Stimulated activated naive B cell treated with anti-CD40 and anti-IgM and Interleukin-4, amounts not matched to agents 10 μg/mL and 1 μg/mL and 100 μg/mL, for 72 hours (primary cell): ENCODE data around the gene ANKRD53.
A peak's percentile ranks its signal among the peaks of the same experiment; 100 is the strongest.

Experiments
- ATAC-seq, 2 donors: fragments of 150-1000 bp; cut with Tn5 transposase; replicated peaks; 2 replicates each; pipeline ENCODE4 v1.10.0; 2021; ENCODE audit warnings: moderate library complexity in 1 of 2
- DNase-seq: peaks from one replicate; pipeline ENCODE4 v3.0.0; 2021
- H3K27ac Mint-ChIP-seq: one replicate; pipeline ENCODE4 v1.8.0; 2022; ENCODE audit warnings: mild to moderate bottlenecking, mixed read lengths
- H3K27me3 Mint-ChIP-seq, 2 donors: one replicate each; pipeline ENCODE4 v1.8.0; 2022; ENCODE audit warnings: mixed read lengths in 2 of 2
- H3K36me3 Mint-ChIP-seq, 2 donors: one replicate each; pipeline ENCODE4 v1.8.0; 2022; ENCODE audit warnings: mixed read lengths in 2 of 2, mild to moderate bottlenecking in 1 of 2
- H3K4me1 Mint-ChIP-seq, 2 donors: one replicate each; pipeline ENCODE4 v1.8.0; 2022; ENCODE audit warnings: mixed read lengths in 2 of 2, mild to moderate bottlenecking in 1 of 2
- H3K4me3 Mint-ChIP-seq, 2 donors: one replicate each; pipeline ENCODE4 v1.8.0; 2022; ENCODE audit warnings: mild to moderate bottlenecking in 2 of 2, mixed read lengths in 2 of 2, moderate library complexity in 1 of 2
- H3K9me3 Mint-ChIP-seq, 2 donors: one replicate each; pipeline ENCODE4 v1.8.0; 2022; ENCODE audit warnings: mixed read lengths in 2 of 2, mild to moderate bottlenecking in 1 of 2

The ANKRD53 gene

DNA sequence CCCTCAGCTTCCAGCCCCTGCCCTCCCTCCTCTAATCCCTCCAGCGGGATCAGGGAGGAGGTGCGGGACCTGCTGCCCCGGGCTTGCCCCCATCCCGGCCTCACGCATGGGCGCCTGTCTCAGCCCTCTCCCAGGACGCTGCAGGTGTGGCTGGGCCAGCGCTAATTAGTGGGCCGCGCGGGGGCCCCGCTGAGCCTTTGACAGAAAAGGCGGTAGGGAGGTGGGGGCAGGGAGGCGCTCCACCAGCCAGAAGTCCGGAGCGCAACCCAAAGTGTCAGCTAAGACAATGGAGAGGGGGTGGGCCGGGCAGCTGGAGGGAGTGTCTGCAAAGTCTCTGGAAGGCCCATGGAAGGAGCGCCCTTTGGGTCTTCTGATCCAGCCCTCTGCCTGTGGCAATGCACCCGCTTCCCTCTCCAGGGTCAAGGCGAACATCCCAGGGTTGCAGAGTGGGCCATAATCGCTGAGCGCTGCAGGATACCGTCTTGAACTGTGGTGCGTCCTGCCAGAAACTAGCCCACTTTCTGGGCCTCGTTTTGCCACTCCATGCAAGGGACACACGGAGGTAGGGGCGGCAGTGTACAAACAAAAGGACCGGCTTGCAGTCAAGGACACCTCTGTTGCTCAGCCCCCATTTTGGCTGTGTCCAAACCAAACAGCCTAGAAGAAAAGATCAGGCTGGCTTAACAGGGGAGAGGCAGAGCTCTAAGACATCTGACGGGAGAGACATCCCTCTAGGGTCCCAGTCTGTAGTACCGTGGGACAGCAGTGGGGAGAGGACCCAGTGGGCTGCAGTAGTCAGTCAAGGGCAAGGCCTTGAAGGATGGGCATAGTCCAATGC is 39.2 kb upstream of the ANKRD53 start:
- H3K27me3 Mint-ChIP-seq: peaks cover 34 to 47% of the 10 kb centered on the region in 2 donors
- H3K36me3 Mint-ChIP-seq: no peaks in the 10 kb centered on the region
- H3K9me3 Mint-ChIP-seq: no peaks in the 10 kb centered on the region
- DNase-seq: no peak
- no peak for ATAC-seq
- H3K4me3 Mint-ChIP-seq: no peak overlapping the region
- H3K4me1 Mint-ChIP-seq: peaks cover 0 to 3% of the 10 kb centered on the region in 2 donors
- H3K27ac Mint-ChIP-seq: no peak overlapping the region

DNA sequence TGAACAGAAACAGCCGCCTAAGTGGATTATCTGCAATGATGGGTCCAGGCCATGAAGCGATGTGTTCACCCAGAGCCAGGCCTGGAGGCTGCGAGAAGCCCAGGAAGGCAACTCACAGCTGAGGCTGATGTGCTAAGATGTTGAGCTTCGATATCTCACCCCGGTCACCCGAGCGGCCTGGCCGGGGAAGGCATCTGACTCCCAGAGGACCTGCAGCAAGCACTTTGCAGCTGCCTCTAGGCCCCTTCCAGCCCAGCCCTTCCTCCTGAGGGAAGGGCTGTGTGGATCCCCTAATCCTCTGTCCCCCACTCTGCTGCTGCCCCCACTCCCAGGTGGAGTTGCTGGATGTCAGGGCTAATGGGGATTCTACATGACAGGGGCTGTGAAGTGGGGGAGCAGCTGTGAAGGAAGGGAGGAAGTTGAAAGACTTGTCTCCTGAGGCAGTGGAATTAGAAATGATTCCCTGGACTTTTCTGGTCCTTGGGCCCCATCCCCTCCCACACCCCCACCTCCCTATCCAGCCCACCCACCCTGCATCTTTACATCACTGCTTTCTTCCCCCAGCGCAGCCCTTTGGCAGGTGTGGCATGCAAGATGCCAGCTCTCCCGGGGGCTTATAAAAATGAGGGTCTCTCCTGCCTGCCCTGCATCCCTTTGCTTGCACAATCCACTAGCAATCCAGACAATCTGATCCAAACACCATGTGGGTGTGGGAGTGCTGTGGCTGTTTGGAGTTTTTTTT is 38.4 kb upstream of the ANKRD53 start:
- peaks cover 39 to 51% of the 10 kb centered on the region in 2 donors for H3K27me3 Mint-ChIP-seq
- H3K27ac Mint-ChIP-seq: no peak overlapping the region
- H3K4me1 Mint-ChIP-seq: peaks cover 0 to 2% of the 10 kb centered on the region in 2 donors
- no peaks in the 10 kb centered on the region for H3K36me3 Mint-ChIP-seq
- ATAC-seq: no peak
- no peak overlapping the region for H3K4me3 Mint-ChIP-seq
- no peak for DNase-seq
- H3K9me3 Mint-ChIP-seq: no peaks in the 10 kb centered on the region

- no peaks in the 10 kb centered on the region for H3K36me3 Mint-ChIP-seq
- no peaks in the 10 kb centered on the region for H3K4me1 Mint-ChIP-seq
- no peak overlapping the region for H3K27ac Mint-ChIP-seq
- DNase-seq (no peak), ATAC-seq (no peak)
- no peaks in the 10 kb centered on the region for H3K9me3 Mint-ChIP-seq
- H3K27me3 Mint-ChIP-seq: peaks cover 39 to 45% of the 10 kb centered on the region in 2 donors
- no peak overlapping the region for H3K4me3 Mint-ChIP-seq
These were observed 37.2 kb upstream of the ANKRD53 start for GRCh38 chr2:70941186-70941585.

DNA sequence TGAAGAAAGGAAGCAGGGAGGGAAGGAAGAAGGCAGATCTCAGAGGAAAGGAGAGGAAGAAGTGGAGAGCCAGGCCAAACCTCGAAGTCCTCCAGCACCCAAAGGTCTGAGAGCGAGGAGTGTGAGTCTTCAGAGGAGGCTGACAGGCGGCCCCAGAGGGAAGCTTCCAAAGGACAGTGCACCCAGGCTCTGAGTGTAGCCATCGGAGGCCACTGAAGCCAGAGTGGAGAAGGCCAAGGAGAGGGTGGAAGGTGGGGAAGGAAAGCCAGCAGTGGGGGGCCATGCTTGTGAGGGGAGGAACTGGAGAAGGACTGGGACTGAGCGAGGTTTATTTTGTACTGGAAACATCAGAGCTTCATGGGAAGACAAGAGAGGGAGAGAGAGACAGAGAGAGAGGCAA is 36.7 kb upstream of the ANKRD53 start:
- H3K36me3 Mint-ChIP-seq: no peaks in the 10 kb centered on the region
- no peaks in the 10 kb centered on the region for H3K9me3 Mint-ChIP-seq
- H3K27ac Mint-ChIP-seq: no peak overlapping the region
- H3K4me3 Mint-ChIP-seq: no peak overlapping the region
- peaks cover 41 to 47% of the 10 kb centered on the region in 2 donors for H3K27me3 Mint-ChIP-seq
- ATAC-seq (no peak), DNase-seq (no peak)
- H3K4me1 Mint-ChIP-seq: peaks cover 0 to 1% of the 10 kb centered on the region in 2 donors

DNA sequence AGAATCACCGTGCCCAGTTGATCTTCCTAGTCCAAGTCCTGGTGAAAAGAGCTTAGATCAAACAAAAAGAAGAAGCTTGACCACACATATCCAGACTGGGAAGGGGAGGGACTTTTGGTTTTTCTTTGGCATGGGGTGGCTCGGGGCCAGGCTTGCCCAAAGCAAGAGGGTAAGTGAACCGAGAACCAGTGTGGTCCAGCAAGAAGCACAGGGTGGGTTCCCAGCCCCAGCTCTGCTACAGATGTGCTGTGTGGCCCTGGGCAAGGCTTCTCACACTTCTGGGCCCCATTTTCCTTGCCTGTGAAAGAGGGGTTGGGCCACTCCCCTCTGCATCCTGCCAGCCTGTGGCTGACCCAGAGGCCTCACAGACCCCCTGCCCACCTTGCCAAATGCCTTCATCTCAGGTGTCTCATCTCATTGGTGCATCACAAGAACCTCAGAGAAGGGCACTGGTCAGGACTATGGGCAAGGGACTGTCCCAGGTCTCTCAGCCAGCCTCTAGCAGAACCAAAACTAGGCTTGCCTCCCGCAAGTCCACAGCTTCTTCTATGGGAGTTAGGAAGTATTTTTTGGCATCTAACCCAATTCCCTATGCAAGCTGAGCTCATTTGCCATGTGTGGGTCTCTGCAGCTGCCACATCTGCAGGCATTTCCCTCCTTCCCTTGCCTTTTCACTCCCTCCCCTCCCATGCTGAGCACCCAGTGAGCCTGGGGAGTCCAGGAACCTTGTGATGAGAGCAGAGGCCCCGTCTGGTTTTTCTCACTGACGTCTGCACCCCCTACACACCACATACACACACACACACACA is 35.8 kb upstream of the ANKRD53 start:
- Mint-ChIP-seq H3K36me3 (no peaks in the 10 kb centered on the region), H3K27ac (no peak overlapping the region), H3K4me3 (no peak overlapping the region), H3K9me3 (no peaks in the 10 kb centered on the region), H3K27me3 (peaks cover 45 to 54% of the 10 kb centered on the region in 2 donors), H3K4me1 (peaks cover 0 to 6% of the 10 kb centered on the region in 2 donors)
- no peak for ATAC-seq
- no peak for DNase-seq

DNA sequence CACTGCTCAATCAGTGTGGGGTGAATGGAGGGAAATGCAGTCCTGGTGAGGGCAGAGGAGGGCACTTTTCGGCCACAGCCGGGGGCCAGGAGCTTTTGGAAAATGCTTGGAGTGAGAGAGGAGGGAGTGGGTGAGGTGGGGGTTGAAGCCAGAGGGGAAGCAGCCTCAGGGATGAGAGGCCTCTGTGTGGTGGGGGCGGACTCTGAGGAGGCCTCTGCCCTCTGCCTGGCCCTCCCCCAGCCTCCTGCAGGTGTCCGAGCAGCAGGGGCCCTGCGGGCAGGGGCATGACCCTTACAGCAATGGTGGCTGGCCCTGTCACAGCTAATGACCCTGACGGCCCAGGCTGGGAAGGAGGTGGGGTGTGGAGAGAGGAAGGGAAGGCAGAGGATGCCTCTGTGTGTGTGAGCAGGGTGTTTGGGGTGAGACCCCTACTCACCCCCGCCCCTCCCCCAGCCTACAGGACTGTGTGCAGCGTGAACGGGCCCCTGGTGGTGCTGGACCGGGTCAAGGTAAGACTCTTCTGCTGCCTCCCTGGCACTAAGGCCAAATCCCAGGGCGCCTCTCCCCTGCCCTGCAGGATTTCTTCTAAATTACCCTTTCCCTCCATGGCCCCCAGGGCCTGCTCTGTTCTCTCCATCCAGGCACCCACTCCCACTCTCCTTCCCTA is 35.1 kb upstream of the ANKRD53 start:
- H3K36me3 Mint-ChIP-seq: no peaks in the 10 kb centered on the region
- no peak overlapping the region for H3K27ac Mint-ChIP-seq
- H3K27me3 Mint-ChIP-seq: peaks cover 47 to 58% of the 10 kb centered on the region in 2 donors
- no peak for DNase-seq
- H3K4me1 Mint-ChIP-seq: peaks cover 7 to 11% of the 10 kb centered on the region in 2 donors
- ATAC-seq: no peak
- no peaks in the 10 kb centered on the region for H3K9me3 Mint-ChIP-seq
- no peak overlapping the region for H3K4me3 Mint-ChIP-seq

DNA sequence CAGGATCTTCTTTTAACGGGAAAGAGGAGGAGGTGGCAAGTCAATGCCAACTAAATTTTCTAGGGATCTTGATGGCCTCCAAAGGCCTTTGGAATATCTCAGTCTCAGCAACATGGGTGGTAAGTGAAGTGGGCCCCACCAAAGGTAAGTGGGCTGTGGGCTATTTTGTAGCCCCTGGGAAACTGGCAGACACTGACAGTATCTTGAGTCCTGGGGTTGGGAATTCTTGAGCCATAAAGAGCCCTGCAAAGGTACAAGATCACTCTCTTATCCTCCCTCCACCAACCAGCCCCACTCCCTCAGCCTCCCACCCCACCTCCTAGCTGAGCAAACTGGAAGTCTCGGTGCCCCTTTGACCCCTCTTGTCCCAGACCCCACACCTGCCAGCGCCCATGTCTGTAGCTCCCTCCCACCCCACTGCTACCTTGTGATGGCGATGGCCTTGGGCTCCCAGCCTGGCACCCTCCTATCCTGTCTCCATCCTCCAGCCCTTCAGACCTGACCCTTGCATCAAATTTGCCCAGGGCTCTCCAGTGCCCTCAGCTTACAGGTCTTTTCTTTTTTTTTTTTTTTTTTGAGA is 34.2 kb upstream of the ANKRD53 start:
- no peaks in the 10 kb centered on the region for H3K36me3 Mint-ChIP-seq
- no peak for DNase-seq
- no peaks in the 10 kb centered on the region for H3K9me3 Mint-ChIP-seq
- peak overlapping the region; percentile 10 for H3K27ac Mint-ChIP-seq
- peaks cover 45 to 56% of the 10 kb centered on the region in 2 donors for H3K27me3 Mint-ChIP-seq
- H3K4me1 Mint-ChIP-seq: peaks cover 10 to 12% of the 10 kb centered on the region in 2 donors
- no peak for ATAC-seq
- no peak overlapping the region for H3K4me3 Mint-ChIP-seq

DNA sequence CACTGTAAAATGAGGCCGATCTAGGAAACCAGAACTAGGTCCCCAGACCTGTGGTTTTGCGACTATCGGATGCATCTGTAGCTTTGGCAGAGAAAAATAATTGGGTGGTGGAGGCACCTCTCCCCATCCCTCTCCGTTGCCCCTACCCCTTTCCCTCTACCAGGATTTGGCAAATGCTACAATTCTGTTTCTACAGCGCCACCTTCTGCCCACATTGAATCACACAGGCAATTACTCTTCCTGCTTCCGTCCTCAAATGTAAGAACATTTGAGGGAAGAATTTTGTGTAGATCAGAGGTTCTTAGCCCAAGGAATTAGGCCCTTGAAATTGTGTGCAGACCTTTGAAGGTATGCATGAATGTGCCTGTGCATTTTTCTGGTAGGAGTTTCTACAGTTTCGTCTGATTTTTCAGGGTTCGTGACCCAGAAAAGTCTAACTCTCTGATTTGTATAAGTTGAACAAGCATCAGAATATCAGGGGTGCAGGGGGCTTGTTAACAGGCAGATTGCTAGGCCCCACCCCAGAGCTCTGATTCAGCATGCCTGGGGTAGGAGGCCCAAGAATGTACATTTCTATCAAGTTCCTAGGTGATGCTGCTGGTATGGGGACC is 31.5 kb upstream of the ANKRD53 start:
- ATAC-seq: no peak
- peaks cover 38 to 47% of the 10 kb centered on the region in 2 donors for H3K27me3 Mint-ChIP-seq

DNA sequence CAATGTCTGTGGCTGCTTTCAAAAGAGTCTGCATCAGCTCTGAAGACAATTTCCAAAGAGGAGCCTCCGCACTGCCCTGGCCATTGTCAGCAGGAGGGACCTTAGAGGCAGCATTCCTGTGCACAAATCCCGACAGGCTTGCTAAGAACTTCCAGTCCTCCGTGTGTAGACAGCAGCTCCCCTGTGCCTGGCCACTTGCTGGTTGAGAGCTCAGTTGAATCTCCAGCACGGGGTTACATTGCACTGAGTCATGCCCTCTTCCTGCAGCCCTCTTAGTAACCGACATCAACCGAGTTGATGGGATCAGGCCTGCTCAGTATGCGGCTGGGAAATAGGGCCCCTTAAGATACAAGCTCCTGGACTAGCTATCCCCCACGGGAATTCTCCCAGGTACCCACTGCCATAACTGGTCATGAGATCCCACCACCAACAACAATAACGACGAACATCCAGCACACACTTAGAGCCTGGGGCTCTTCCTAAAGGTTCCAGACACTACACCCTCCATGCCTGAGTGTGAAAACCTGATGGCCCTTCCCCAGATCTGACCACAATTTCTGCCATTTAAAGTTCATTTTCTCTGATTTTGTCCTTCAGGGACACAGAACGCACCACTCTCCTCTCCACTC is 30.8 kb upstream of the ANKRD53 start:
- DNase-seq (no peak), ATAC-seq (peak in 1 of 2 donors; percentile 12)
- no peak overlapping the region for H3K27ac Mint-ChIP-seq
- peaks cover 10 to 12% of the 10 kb centered on the region in 2 donors for H3K4me1 Mint-ChIP-seq
- H3K27me3 Mint-ChIP-seq: peaks cover 38 to 47% of the 10 kb centered on the region in 2 donors
- no peaks in the 10 kb centered on the region for H3K9me3 Mint-ChIP-seq
- no peaks in the 10 kb centered on the region for H3K36me3 Mint-ChIP-seq
- peak overlapping the region in 1 of 2 donors; percentile 82 for H3K4me3 Mint-ChIP-seq

More for the DNA sequence above, 31.5 kb upstream of the ANKRD53 start:
- H3K36me3 Mint-ChIP-seq: no peaks in the 10 kb centered on the region
- H3K4me1 Mint-ChIP-seq: peaks cover 10 to 12% of the 10 kb centered on the region in 2 donors
- H3K27ac Mint-ChIP-seq: no peak overlapping the region
- no peak for DNase-seq
- H3K9me3 Mint-ChIP-seq: no peaks in the 10 kb centered on the region
- no peak overlapping the region for H3K4me3 Mint-ChIP-seq

GRCh38 chr2:70948337-70949003 is 30.0 kb upstream of the ANKRD53 start:
- Mint-ChIP-seq H3K4me1 (peaks cover 10 to 12% of the 10 kb centered on the region in 2 donors), H3K4me3 (peak overlapping the region; percentile 82 to 83), H3K36me3 (no peaks in the 10 kb centered on the region), H3K27ac (peak overlapping the region; percentile 56), H3K27me3 (peaks cover 38 to 40% of the 10 kb centered on the region in 2 donors), H3K9me3 (no peaks in the 10 kb centered on the region)
- DNase-seq (peak; percentile 64), ATAC-seq (peak; percentile 93 to 98)

GRCh38 chr2:70949086-70949485 is 29.3 kb upstream of the ANKRD53 start:
- DNase-seq (no peak), ATAC-seq (no peak)
- Mint-ChIP-seq H3K4me1 (peaks cover 10 to 12% of the 10 kb centered on the region in 2 donors), H3K27me3 (peaks cover 32 to 34% of the 10 kb centered on the region in 2 donors), H3K9me3 (no peaks in the 10 kb centered on the region), H3K36me3 (no peaks in the 10 kb centered on the region), H3K27ac (no peak overlapping the region), H3K4me3 (no peak overlapping the region)

- DNase-seq (no peak), ATAC-seq (no peak)
- Mint-ChIP-seq H3K27me3 (peaks cover 26 to 30% of the 10 kb centered on the region in 2 donors), H3K36me3 (no peaks in the 10 kb centered on the region), H3K9me3 (no peaks in the 10 kb centered on the region), H3K4me3 (no peak overlapping the region), H3K4me1 (peaks cover 5 to 6% of the 10 kb centered on the region in 2 donors), H3K27ac (no peak overlapping the region)
These were observed 23.5 kb upstream of the ANKRD53 start for GRCh38 chr2:70954886-70955285.
